Hepatocyte (in vitro differentiated cells): Measurements from ENCODE around the gene TRIM8.

Source experiments
- CTCF ChIP-seq: fragments of 200-600 bp; sonication (generic); IDR thresholded peaks from 2 replicates; pipeline ENCODE4 v1.5.1; 2016; ENCODE audit warnings: antibody characterized with exemption, mild to moderate bottlenecking; ENCODE audit not compliant: poor library complexity
- EZH2 ChIP-seq: fragments of 200-600 bp; sonication (generic); IDR thresholded peaks from 2 replicates; pipeline ENCODE4 v1.6.1; 2016; ENCODE audit warnings: antibody characterized with exemption, mild to moderate bottlenecking, borderline replicate concordance
- EZH2phosphoT487 ChIP-seq: fragments of 200-600 bp; sonication (generic); IDR thresholded peaks from one replicate; pipeline ENCODE4 v1.6.1; 2018; ENCODE audit warnings: antibody characterized with exemption, mild to moderate bottlenecking, low read depth, moderate library complexity; ENCODE audit not compliant: unreplicated experiment, severe bottlenecking

DNA sequence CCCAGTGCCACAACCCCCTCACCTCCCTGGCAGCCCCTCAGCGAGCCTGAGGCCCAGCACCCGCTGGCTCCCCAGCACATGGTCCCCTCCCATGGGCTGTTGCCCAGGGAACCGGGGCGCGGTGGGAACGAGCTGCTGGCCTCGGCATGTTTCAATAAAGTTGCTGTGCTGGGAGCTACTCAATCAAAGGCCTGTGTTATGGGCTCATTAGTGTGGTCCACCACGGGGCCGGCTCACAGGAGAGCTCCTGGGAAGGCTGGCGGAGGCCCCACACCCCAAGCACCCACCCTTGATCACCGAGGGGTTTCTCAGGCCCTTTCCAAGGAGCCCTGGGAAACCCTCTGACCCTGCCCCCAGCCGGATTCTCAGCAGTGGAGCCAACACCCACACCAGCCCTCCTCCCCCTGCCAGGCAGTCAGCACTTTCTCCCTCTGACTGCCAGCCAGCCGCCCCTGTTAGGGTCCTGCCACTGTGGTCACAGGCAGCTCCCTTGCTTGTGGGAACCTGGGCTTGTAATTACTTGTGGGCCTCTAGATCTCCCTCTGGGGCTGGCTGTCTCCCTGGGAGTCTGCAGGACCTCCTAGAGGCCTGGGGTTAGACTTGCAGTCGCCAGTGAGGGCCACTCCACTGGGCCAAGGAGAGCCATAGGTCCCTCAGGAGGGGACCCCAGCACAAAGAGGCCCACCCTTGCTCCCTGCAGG, 24.8 kb upstream of the TRIM8 start:
- no peak for TF ChIP-seq CTCF
- no peak for TF ChIP-seq EZH2
- no peak for TF ChIP-seq EZH2phosphoT487
